ENCODE data around the gene TRAPPC13.
"Not testable (repeated sequence)": the region's sequence is repeated elsewhere in the genome, so short reads cannot be mapped to it uniquely, and the experiment has no call there.

Gene TRAPPC13, protein sequence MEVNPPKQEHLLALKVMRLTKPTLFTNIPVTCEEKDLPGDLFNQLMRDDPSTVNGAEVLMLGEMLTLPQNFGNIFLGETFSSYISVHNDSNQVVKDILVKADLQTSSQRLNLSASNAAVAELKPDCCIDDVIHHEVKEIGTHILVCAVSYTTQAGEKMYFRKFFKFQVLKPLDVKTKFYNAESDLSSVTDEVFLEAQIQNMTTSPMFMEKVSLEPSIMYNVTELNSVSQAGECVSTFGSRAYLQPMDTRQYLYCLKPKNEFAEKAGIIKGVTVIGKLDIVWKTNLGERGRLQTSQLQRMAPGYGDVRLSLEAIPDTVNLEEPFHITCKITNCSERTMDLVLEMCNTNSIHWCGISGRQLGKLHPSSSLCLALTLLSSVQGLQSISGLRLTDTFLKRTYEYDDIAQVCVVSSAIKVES

DNA sequence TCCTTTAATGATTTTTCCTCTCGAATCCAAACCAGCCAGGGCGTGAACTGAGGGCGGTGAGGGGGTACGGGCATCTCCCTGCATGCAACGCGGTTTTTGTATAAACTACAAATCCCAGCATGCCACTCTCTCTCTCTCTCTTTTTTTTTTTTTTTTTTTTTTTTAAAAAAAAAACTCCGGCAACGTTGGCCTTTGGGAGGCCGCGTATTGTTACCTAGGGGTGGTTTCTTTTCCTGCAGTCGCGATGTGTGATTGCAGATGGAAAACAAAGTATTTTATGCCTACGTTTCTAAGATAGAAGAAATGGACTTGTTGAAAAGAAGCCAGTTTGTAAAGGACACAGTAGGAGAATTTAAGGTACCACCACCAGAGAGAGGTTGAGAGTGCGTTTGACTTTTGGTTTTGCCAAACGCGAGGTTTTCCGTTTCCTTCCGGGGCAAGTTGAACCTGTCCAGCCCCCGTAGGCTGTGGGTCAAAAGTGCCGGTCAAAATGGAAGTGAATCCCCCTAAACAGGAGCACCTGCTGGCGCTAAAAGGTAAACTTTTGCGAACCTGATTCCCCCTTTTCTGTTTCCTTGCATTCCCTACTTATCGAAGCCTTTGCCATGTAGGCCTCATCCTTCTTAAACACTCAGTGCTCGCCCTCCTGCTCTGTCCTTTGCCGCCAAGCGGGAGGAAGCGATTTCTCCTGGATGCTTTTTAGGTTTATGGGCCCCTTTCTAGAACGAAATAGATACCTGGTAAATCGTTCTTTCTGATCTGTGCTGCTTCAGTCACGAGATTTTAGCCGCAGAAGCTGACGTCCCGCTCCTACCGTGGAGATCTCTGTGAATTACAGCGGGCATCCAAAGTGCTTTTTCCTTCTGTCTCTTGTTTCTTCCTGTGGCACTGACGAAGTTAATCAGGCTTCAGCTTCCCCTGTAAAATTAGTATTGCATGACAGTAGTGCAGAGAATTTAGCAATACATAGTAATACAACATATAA, at the start of gene TRAPPC13, which contains the start of gene SHLD3:
TSS of gene TRAPPC13 (plus strand) at position 457 of the 985 bp plus-strand sequence. CDS start at position 491, 34 bp downstream.
TSS of gene SHLD3 (plus strand) at position 457 of the 985 bp plus-strand sequence. CDS start 4,561 bp downstream, outside the sequence.
- peak; percentile 52 to 68 (median 67) for DNase-seq (ENCODE audit: low read depth in 3 of 3)

DNA sequence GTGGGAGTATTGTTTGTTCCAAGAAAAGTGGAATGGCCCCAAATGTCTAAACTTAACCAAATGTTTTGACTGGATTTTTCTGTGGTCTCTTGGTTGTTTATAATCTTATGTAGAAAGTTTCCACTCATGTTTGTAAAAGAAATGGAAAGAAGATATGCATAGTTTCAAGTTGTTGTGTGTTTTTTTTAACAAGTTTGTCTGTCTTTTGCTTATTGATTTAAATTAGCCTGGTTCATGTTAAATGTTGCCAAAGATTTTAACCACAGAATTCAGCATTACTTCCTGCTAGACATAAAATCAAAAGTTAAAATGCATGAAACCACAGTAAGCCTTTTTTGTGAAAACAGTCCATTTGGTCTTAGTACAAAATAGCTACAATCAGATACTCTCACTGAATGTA, 47.7 kb upstream of the TRAPPC13 start:
- DNase-seq (ENCODE audit: low read depth in 3 of 3): no peak

DNA sequence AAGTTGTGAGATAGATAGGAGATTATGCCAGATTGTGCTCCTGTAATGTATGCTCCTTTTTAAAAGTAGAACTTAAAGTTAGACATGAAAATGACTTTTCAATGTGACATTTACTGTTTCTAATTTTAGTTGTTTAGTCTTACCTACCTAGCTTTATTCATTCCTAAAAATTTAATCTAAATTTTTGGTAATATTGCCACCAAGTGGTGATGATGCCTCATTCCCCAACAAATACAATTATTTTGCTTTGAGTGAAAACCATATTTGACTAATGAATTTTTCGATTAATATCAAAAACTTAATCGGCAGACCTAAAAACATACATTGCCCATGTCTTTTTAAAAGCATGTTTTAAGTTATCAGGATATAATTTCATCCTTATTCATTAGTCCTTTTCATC, 36.1 kb upstream of the TRAPPC13 start:
- no peak for DNase-seq (ENCODE audit: low read depth in 3 of 3)

DNA sequence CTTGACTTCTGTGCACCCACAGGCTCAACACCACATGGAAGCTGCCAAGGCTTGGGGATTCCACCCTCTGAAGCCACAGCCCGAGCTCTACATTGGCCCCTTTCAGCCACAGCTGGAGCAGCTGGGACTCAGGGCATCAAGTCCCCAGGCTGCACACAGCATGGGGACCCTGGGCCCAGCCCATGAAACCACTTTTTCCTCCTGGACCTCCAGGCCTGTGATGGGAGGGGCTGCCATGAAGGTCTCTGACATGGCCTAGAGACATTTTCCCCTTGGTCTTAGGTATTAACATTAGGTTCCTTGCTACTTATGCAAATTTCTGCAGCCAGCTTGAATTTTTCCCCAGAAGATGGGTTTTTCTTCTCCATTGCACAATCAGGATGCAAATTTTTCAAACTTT, 23.1 kb upstream of the TRAPPC13 start:
- not testable (repeated sequence) for DNase-seq (ENCODE audit: low read depth in 3 of 3)

DNA sequence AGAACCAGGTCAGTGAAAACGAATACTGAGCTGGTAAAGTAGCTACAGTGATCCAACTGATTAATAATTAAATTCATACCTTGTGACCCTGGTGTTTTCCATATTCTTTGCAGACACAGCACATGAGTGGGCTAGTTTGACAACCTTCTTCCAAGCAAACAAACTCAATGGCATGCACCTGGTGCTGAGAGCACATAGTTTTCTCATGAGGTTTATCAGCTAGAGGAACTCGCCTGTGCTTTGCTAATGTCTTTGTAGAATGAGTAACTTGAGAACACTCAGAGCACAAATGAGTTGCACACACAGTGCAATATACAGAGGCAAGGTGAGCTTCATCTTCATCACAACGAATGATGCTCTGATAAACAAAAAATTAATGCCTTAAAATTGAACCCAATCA, 13.3 kb upstream of the TRAPPC13 start:
- DNase-seq (ENCODE audit: low read depth in 3 of 3): no peak

DNA sequence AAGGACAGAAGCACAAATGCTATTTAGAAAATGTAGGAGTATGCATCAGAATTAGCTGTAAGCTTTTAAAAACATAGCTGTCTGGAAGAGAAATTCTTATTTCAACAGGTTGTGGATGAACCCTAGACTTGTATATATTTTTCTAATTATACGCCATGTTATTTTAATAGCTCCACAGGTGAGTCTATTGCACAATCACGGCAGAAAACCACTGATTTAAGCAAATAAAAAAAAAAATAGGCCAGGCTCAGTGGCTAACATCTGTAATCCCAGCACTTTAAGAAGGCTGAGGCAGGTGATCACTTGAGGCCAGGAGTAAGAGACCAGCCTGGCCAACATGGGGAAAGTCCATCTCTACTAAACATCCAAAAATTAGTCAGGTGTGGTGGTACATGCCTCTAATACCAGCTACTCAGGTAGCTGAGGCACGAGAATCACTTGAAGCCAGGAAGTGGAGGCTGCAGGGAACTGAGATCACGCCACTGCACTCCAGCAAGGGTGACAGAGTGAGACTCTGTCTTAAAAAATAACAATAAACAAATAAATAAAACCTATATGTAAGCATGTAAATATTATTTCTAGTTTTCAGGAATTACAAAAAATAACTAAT, 12.4 kb upstream of the TRAPPC13 start:
- DNase-seq (ENCODE audit: low read depth in 3 of 3): no peak

DNA sequence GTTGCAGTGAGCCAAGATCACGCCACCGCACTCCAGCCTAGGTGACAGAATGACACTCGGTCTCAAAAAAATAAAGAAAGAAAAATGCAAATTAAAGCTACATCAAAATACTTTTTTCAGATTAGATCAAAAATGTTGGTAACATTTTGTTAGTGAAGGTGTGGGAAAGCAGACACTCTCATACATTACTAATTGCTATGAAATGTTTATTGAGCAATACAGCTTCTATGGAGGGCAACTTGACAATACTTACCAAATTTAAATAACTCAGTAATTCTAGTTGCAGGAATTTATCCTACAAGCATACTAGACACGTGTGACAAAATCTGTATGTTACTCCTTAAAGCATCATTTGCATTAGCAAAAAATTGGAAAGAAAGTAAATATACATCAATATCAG, 4.8 kb upstream of the TRAPPC13 start:
- DNase-seq (ENCODE audit: low read depth in 3 of 3): no peak

DNA sequence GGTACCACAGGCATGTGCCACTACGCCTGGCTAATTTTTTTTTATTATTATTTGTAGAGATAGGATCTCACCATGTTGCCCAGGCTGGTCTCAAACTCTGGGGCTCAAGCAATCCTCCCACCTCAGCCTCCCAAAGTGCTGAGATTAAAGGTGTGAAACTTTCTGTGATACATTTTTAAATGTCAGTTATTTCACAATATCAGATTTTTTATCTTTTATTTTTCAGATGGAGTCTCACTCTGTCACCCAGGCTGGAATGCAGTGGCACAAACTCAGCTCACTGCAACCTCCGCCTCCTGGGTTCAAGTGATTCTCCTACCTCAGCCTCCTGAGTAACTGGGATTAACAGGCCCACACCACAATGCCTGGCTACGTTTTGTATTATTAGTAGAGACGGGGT, 2.9 kb upstream of the TRAPPC13 start:
- DNase-seq (ENCODE audit: low read depth in 3 of 3): not testable (repeated sequence)

DNA sequence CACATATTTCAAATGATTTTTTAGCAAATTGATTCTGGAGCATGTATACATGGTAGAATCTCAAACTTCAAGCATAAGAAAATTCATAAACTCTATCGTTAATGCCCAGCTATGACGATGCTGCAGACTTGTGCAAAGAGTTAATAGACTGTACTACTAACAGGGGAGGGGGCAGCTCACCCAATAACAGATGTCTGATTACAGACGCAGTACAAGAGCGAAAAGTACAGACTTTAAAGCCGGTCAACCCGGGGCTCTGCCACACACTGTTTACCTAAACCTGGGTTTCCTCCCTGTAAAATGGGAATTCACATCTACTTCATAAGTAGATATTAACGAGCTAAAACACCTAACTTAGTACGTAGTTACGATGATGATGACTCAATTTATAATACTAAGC, 1.3 kb upstream of the TRAPPC13 start:
- no peak for DNase-seq (ENCODE audit: low read depth in 3 of 3)

DNA sequence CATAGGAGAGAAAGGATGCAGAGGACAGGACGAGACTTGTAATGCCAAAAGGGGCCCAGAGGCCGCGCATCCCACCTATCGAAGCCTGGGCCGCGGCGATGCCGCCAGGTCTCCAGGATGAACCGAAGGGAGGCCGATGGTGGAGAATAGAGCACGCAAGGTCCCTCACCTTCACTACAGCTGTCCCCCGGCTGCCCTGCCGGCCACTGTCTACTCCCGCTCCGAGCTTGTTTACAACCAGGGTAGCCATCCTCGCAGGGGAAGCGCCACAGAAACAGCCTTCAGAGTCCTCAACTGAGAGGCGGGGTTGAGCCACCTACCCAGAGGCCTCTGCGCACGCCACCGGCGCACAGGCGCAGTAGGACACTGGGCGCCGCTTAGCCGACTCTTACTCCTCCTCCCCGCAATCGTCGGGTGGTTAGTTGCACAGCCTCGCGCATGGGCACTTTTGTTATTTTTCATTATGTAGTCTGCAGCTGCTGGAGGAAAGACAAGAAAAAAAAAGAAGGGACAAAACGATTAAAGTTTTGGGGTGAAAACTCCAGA, 729 bp upstream of the TRAPPC13 start, which contains the start of gene TRIM23:
TSS of gene TRIM23 (minus strand) at position 309 of the 546 bp plus-strand sequence. CDS start at position 250, 59 bp downstream.
- DNase-seq (ENCODE audit: low read depth in 3 of 3): peak; percentile 79 to 86 (median 80)

DNA sequence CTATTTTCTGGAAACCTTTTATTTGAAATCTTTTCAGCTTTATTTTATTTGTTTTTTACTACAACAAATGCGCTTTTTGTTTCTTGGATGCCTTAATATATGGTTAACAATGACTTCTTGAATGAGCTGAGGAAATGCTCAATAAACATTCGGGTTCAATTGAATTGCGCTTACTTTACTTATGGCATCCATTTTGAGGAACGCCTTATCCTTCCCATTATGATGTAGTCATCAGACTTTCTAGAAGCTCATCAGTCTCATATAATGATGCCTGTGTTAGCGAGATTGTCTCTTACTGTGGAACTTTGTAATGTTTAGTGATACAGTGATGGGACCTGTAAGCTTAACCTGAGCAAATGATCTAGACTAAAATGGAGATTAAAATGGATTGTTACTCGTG, 916 bp downstream of the TRAPPC13 start:
- DNase-seq (ENCODE audit: low read depth in 3 of 3): no peak

DNA sequence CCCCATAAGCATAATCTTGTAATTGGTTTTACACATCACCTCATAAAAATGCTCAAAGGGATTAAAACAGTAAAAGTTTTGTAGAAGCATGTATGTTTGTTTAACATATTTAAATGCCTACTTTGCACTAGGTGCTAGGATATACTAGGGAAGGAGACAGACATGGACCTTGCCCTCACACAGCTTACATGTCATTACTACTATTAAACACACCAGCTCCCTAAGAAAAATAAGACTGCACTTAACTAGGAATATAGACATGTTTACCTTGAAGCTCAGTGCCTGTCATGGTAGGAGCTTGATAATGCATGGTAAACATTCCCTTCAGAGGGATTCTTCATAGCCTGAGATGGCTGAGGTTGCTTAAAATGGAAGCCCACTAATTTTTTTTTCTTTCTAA, 6.2 kb downstream of the TRAPPC13 start:
- DNase-seq (ENCODE audit: low read depth in 3 of 3): no peak

DNA sequence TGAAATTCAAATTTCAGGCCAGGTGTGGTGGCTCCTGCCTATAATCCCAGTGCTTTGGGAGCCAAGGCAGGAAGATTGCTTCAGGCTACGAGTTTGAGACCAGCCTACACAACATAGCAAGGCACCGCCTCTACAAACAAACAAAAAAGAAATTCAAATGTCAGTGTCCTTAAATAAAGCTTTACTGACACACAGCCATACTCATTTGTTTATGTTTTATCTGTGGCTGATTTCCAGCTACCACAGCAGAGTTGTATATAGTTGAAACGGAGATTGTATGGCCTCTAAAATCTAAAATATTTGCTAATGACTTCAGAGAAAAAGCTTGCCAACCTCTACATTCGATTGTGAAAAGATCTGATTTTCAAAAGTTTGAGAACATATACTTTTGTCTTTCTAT, 15.4 kb downstream of the TRAPPC13 start:
- DNase-seq (ENCODE audit: low read depth in 3 of 3): no peak

DNA sequence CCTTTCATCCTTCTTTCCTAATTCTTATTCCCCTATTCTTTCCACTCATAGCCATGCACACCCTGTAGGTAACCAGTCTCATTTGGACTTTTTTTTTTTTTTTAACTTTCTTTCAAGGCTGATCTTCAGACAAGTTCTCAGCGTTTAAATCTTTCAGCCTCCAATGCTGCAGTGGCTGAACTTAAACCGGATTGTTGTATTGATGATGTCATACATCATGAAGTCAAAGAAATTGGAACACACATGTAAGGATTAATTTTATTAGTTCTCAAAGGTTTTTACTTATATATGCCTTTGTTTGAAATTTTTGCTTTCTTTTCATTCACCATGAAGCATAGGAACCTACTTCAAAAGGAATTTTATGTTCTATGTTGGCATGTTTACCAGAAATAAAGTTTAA, 22.1 kb downstream of the TRAPPC13 start:
- no peak for DNase-seq (ENCODE audit: low read depth in 3 of 3)

DNA sequence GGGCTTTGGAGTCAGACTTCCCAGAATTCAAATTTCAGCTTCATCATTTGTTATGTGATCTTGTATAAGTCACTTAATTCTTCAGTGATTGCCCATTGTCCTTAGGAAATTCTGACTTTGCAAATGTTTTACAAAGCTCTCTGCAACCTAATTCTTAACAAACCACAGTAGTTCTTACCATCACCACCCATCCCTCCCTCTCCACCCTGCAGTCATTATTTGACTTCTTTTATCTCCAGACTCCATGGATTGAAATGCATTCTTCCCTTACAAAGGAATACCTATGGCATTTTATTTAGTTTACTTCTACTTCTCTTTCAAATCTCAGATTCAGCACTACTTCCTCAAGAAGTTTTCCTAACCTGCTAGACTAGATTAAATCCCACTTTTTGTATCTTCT, 23.1 kb downstream of the TRAPPC13 start:
- DNase-seq (ENCODE audit: low read depth in 3 of 3): no peak

DNA sequence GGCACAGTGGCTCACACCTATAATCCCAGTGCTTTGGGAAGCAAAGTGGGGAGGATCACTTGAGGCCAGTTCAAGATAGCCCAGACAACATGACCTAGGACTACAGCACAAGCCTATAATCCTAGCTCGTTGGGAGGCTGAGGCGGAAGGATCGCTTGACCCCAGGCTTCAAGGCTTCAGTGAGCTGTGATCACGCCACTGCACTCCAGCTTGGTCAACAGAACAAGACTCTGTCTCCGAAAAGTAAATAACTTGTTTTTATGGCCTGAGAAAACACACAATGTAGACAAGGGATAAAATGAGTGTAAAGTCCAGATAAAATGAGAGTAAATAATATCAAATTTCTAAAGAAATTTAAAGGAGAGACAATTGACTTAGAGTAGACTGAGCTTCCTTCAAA, 26.3 kb downstream of the TRAPPC13 start:
- DNase-seq (ENCODE audit: low read depth in 3 of 3): no peak

DNA sequence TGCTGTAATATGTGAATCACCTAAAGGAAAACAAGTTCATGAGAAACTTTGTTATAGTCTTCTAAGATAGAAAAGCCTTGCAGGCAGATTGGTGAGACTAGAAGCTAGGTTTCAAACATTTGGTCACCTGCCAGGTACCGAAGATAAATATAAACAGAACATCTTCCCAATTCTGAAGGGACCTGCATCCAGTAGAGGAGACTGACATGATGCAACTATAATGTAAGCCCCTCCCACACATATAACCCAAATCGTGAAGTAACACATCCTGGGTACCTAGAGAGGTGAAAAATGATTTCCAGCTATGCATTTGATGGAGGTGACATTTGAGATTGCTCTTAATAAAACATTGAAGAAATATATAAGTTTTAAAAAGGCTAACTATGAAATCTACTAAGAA, 29.9 kb downstream of the TRAPPC13 start:
- DNase-seq (ENCODE audit: low read depth in 3 of 3): no peak

DNA sequence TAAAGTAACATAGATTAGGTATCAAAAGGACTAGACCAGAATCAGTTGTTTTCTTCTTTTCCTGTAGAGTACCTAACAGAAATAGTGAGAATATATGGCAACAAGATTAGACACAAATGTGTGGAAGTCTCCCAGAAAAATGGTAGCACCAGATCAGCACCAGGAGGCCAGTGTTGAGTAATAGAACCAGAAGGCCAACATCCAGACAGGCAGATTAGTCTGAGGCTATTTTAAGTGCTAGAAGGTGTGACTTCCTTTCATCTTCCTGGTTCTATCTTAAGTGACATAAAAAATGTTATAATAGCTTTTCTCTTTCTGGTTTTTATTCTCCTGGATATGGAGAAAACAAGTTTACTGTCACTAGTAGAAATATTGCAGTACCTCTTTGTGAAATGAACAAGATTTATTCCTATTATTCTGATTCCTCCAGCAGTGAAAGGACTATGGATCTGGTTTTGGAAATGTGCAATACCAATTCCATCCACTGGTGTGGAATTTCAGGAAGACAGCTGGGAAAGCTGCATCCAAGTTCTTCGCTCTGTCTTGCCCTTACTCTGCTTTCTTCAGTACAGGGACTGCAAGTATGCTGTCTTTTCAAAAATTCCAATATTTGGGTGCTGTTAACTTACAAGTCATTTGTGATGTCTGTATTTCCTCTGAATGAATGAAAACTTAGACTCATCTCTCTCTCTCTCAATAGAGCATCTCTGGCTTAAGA, 39.1 kb downstream of the TRAPPC13 start:
- DNase-seq (ENCODE audit: low read depth in 3 of 3): no peak

DNA sequence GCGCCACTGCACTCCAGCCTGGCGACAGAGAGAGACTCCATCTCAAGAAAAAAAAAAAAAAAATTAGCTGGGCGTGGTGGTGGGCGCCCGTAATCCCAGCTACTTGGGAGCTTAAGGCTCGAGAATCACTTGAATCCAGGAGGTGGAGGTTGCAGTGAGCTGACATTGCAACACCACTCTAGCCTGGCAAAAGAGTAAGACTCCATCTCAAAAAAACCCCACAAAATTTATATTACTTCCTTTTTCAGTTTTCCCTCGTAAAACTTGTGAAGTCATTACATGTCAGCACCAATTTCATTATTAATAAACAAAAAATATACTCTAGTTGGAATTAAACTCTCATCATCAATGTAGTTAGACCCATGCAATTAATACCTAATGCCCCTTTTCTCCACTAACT, 43.9 kb downstream of the TRAPPC13 start:
- DNase-seq (ENCODE audit: low read depth in 3 of 3): no peak

DNA sequence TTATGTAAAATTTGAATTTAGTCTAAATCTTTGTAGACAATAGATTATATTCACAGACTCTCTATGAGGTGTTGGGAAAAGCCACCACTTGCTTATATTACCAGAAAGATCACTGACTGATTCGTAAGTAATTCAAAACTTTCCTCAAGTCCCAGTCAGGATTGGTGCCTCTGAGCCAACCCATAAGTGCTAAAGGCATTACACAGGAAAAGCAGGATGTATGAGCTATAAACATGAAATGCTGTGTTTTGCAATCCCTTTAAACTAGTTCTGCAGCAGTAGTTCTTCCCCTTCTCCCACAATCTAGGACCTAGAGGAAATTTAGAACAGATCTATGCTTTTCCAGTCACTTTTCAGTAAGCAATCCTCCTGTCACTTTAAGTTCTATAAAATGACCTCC, 48.0 kb downstream of the TRAPPC13 start:
- DNase-seq (ENCODE audit: low read depth in 3 of 3): no peak

DNA sequence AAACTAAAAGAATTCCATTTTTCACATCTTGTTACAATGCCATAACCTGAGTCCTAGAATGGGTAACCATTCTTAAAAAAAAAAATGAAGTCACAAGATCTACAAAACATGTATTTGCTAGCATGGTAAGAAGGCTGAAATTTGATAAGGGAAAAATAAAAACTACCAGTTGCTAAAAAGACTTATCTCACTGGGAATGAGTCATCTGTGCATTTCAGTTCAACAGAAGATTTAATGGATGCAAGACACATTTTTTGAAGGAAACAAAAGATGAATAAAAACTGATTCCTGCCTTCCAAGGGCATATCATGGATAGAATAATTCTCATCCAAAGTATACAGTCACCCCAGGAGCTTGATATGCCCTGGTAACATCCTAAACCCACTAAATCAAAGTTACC, 49.9 kb downstream of the TRAPPC13 start:
- no peak for DNase-seq (ENCODE audit: low read depth in 3 of 3)
